Activated CD4-positive, alpha-beta T cell treated with anti-CD3 and anti-CD28 coated beads, Interleukin-2, amount 10 ng/mL, durations not matched to agents 7 days and 5 days (primary cell): ENCODE measurements around the gene FAM193A. TPM values are rescaled to one million over a fixed set of nuclear protein-coding genes. Genes with fewer than 3 reads are reported as not detected.
A peak's percentile ranks its signal among the peaks of the same experiment; 100 is the strongest.
"Not testable (repeated sequence)": the region's sequence is repeated elsewhere in the genome, so short reads cannot be mapped to it uniquely, and the experiment has no call there.

ENCODE experiments used
- CTCF ChIA-PET: fragments of 350-600 bp; sonication (Branson Sonifier 250); formaldehyde crosslinking; loops from one replicate; lab custom pipeline; 2021; ENCODE audit warnings: antibody characterized with exemption; lab: Charles Lee
- POLR2A ChIA-PET: fragments of 350-600 bp; sonication (Branson Sonifier 250); formaldehyde crosslinking; loops from one replicate; lab custom pipeline; 2021; ENCODE audit warnings: antibody characterized with exemption; lab: Charles Lee
- DNase-seq: peaks from one replicate; pipeline ENCODE4 v3.0.0-alpha.2; 2020
- H3K27ac Mint-ChIP-seq: one replicate; pipeline ENCODE4 v1.8.0; 2021; ENCODE audit warnings: mild to moderate bottlenecking, moderate library complexity, mixed read lengths
- H3K27me3 Mint-ChIP-seq: one replicate; pipeline ENCODE4 v1.8.0; 2021; ENCODE audit warnings: mixed read lengths
- H3K36me3 Mint-ChIP-seq: one replicate; pipeline ENCODE4 v1.8.0; 2021; ENCODE audit warnings: low read depth, mixed read lengths
- H3K4me1 Mint-ChIP-seq: one replicate; pipeline ENCODE4 v1.8.0; 2021; ENCODE audit warnings: mixed read lengths
- H3K4me3 Mint-ChIP-seq: one replicate; pipeline ENCODE4 v1.8.0; 2021; ENCODE audit warnings: mild to moderate bottlenecking, moderate library complexity, mixed read lengths
- H3K9me3 Mint-ChIP-seq: one replicate; pipeline ENCODE4 v1.8.0; 2021; ENCODE audit warnings: mixed read lengths
- total RNA-seq, 2 experiments: library from RNA; stranded (reverse); gene quantifications; one replicate each; pipeline ENCODE4 v1.2.3, GENCODE V29; 2021

FAM193A gene
- total RNA-seq, 2 experiments from 2014 or later = 33.2 to 35.5 TPM

DNA sequence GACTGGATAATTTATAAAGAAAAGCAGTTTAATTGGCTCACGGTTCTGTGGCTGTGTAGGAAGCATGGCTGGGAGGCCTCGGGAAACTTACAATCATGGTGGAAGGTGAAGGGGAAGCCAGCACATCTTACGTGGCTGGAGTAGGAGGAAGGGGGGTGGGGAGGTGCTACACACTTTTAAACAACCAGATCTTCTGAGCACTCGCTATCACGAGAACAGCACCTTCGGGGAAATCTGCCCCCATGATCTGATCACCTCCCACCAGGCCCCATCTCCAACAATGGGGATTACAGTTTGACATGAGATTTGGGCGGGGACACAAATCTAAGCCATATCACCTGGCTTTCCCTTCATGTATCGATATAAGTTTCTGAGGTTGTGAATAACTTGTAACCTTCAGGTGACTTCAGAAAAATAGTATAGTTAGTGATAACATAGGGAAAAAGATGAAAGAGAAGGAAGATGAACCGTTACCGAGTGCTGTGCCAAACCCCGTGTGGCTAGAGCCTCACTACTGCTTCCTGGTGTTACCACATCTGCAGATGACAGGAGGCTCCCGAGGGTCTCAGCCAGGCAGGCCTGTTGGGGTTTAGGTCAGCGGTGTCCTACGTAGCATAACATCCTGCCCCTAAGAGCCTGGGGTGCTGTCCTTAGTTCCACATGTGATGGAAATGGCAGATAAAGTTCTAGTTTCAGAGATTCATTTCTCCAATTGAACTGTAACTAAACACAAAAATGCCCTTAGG is 116.1 kb downstream of the FAM193A start:
- no peaks in the 10 kb centered on the region for H3K9me3 Mint-ChIP-seq
- POLR2A ChIA-PET = no interaction called here
- CTCF ChIA-PET = no interaction called here
- no peak overlapping the region for H3K4me3 Mint-ChIP-seq
- H3K27me3 Mint-ChIP-seq = no peaks in the 10 kb centered on the region
- H3K27ac Mint-ChIP-seq = peak overlapping the region; percentile 71
- H3K4me1 Mint-ChIP-seq = peaks cover 18% of the 10 kb centered on the region
- peaks cover 35% of the 10 kb centered on the region for H3K36me3 Mint-ChIP-seq
- no peak for DNase-seq

DNA sequence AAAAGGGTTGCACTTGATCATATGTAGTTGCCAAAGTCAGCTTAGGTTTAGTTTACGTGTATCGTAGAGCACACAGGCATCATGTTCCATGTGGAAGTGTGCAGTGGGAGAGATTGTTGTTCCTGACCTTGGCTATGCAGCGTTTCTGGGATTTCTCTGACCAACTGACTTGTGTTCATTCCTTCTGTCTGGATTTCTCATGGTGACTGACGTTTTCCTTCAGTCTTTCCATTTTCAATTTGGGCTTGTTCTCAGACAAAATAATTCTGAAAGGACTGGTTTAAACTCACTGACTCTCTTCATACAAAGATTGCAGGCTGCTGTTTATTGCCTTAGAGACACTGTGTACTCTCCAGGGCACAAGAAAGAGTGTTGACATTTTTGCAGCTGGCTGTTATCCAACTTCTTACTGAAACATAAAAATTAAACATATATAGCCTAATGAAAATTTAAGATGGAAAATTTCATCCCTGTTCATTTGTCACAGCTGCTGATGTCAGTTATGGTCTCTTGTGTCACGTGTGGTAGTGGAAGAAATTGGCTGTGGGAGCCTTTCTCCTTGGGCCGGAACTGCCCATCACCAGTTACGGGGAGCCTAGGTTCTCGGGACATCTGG is 124.3 kb downstream of the FAM193A start:
- peaks cover 50% of the 10 kb centered on the region for H3K36me3 Mint-ChIP-seq
- no peak for DNase-seq
- ChIA-PET POLR2A (no interaction called here), CTCF (interaction anchor here (1.2 kb wide), 1 partner anchor 19 kb away, joined by 3 read pairs; no protein-coding TSS in a partner anchor)
- H3K27ac Mint-ChIP-seq = no peak overlapping the region
- H3K9me3 Mint-ChIP-seq = no peaks in the 10 kb centered on the region
- no peaks in the 10 kb centered on the region for H3K27me3 Mint-ChIP-seq
- no peak overlapping the region for H3K4me3 Mint-ChIP-seq
- H3K4me1 Mint-ChIP-seq = peaks cover 3% of the 10 kb centered on the region

DNA sequence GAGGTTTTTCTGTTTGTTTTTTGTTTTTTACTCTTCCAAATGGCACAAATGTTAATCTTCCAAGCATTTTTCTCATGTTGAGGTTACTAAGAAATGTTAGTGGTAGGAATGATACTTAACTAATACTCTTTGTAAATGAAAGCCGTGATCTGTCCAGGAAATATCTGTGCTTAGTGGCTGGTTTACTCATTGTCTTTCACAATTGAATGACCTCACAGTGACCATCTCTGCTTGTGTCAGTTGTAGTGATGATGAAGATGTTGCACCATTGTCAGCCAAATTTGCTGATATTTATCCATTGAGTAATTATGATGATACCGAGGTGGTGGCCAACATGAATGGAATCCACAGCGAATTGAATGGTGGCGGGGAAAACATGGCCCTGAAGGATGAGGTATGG is 126.2 kb downstream of the FAM193A start:
- DNase-seq = no peak
- Mint-ChIP-seq H3K36me3 (peaks cover 61% of the 10 kb centered on the region), H3K9me3 (no peaks in the 10 kb centered on the region), H3K4me3 (no peak overlapping the region), H3K27me3 (no peaks in the 10 kb centered on the region), H3K27ac (no peak overlapping the region), H3K4me1 (peaks cover 14% of the 10 kb centered on the region)
- POLR2A ChIA-PET = no interaction called here
- CTCF ChIA-PET = no interaction called here

DNA sequence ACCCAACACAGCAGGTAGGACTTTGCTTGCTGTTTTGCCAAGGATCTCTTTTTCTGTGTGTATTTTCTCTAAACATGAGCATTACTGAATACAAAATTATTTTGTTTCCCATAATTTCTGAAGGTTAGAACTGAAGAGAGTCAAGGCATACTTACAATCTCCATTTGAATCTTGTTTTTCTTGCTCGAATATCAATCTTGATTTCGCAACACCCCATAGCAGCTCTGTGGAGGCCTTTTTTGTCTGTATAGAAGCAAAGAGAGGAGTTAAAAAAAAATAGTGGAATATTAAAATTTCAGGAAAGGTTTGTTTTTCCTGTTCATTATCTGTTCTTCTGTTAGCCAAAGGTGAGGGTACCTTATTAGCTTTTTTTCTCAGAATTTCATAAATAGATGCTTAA is 126.8 kb downstream of the FAM193A start:
- H3K4me3 Mint-ChIP-seq = no peak overlapping the region
- POLR2A ChIA-PET = no interaction called here
- H3K9me3 Mint-ChIP-seq = no peaks in the 10 kb centered on the region
- CTCF ChIA-PET = interaction anchor here (0.6 kb wide), 2 partner anchors 18 to 486 kb away, joined by 3 to 4 read pairs; no protein-coding TSS in a partner anchor
- peaks cover 60% of the 10 kb centered on the region for H3K36me3 Mint-ChIP-seq
- H3K27ac Mint-ChIP-seq = no peak overlapping the region
- DNase-seq = no peak
- H3K27me3 Mint-ChIP-seq = no peaks in the 10 kb centered on the region
- peaks cover 17% of the 10 kb centered on the region for H3K4me1 Mint-ChIP-seq

DNA sequence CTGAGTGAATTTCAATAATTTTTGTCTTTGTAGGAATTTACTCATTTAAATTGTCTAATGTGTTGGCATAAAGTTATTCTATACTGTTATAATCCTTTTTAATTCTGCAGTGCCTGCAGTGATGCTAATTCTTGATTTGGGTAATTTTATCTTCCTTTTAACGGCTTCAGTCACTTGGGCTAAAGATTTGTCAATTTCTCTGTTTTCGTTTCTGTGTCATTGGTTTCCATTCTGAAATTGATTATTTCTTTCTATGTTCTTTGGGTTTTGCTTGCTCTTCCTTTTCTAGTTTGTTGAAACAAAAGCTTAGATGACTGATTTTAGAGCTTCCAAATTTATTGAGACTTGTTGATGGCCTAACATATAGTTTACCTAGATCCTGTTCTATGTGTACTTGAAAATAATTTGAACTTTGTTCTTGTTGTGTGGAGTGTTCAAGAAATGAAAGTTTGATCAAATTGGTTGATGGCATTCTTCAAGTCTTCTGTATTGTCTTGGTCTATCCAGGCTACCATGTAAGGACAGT is 130.3 kb downstream of the FAM193A start:
- no peak for DNase-seq
- Mint-ChIP-seq H3K27me3 (no peaks in the 10 kb centered on the region), H3K36me3 (peaks cover 49% of the 10 kb centered on the region), H3K4me1 (peaks cover 23% of the 10 kb centered on the region), H3K27ac (peak overlapping the region; percentile 83), H3K9me3 (no peaks in the 10 kb centered on the region), H3K4me3 (peak overlapping the region; percentile 53)
- ChIA-PET CTCF (no interaction called here), POLR2A (interaction anchor here (0.5 kb wide), 1 partner anchor 10 kb away, joined by 3 read pairs; no protein-coding TSS in a partner anchor)

DNA sequence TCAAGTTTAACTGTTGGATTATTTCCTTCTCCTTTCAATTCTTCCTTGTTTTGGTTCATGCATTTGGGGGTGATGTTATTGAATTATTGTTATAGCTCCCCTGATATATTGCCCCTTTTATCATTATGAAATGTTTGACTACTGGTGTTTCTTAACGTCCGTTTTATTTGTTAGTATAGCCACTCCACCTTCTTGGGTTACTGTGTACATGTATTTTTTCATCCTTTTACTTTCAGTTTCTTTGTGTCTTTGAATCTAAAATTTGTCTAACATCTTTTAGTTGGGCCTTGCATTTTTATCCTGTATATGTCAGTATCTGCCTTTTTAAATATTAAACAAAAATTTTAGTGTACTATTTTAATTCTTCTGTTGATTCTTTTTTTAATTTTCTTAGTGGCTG is 131.0 kb downstream of the FAM193A start:
- DNase-seq = no peak
- CTCF ChIA-PET = no interaction called here
- H3K27me3 Mint-ChIP-seq = no peaks in the 10 kb centered on the region
- H3K27ac Mint-ChIP-seq = peak overlapping the region; percentile 83
- POLR2A ChIA-PET = no interaction called here
- H3K36me3 Mint-ChIP-seq = peaks cover 54% of the 10 kb centered on the region
- peaks cover 23% of the 10 kb centered on the region for H3K4me1 Mint-ChIP-seq
- H3K9me3 Mint-ChIP-seq = no peaks in the 10 kb centered on the region
- H3K4me3 Mint-ChIP-seq = peak overlapping the region; percentile 53

DNA sequence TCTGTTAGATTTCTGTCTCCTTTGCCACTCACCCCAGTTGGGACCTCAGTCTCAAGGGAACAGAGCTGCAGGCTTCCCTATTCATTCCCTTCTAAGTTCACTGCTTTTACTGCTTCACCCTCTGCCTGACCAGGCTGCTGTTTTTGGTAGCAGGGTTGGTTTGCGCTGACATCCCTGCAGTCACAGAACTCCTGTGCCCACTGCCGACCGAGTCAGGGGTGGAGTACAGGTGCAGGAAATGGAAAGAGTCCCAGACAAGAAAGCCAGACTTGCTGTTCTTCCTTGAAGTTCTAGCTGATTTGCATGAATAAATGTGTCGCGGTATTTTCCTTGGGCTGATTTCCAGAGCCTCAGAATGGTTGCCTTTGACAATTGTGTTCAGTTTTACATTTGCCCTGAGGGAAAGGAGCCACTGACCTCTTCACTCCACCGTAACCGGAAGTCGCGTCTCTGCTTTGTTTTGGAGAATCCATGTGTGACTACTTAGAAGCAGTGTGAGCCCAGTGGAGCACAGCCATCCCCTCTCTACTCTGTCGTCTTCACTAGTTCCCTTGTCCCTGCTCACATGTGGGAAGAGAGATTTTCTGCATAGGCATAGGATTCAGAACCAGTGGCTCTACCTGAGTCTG is 134.9 kb downstream of the FAM193A start:
- CTCF ChIA-PET = no interaction called here
- no peak overlapping the region for H3K4me3 Mint-ChIP-seq
- H3K27me3 Mint-ChIP-seq = no peaks in the 10 kb centered on the region
- H3K27ac Mint-ChIP-seq = no peak overlapping the region
- POLR2A ChIA-PET = no interaction called here
- no peak for DNase-seq
- H3K4me1 Mint-ChIP-seq = peaks cover 20% of the 10 kb centered on the region
- peaks cover 54% of the 10 kb centered on the region for H3K36me3 Mint-ChIP-seq
- no peaks in the 10 kb centered on the region for H3K9me3 Mint-ChIP-seq

DNA sequence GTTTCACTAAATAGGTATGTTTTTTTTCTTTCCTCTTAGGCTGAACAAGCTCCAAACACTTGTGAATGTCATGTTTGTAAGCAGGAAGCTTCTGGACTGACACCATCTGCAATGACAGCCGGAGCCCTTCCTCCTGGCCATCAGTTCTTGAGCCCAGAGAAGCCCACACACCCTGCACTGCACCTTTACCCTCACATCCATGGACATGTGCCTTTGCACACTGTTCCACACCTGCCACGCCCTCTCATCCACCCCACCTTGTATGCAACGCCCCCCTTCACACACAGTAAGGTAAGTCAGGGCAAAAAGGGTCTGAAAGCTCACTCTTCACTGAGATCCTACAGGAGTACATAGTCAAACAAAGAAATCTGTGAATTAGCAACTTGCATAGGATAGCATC is 135.6 kb downstream of the FAM193A start:
- ChIA-PET CTCF (interaction anchor here (0.5 kb wide), 1 partner anchor 33 kb away, joined by 3 read pairs; no protein-coding TSS in a partner anchor), POLR2A (no interaction called here)
- Mint-ChIP-seq H3K4me1 (peaks cover 17% of the 10 kb centered on the region), H3K27me3 (no peaks in the 10 kb centered on the region), H3K4me3 (no peak overlapping the region), H3K9me3 (no peaks in the 10 kb centered on the region), H3K36me3 (peaks cover 56% of the 10 kb centered on the region), H3K27ac (no peak overlapping the region)
- no peak for DNase-seq

DNA sequence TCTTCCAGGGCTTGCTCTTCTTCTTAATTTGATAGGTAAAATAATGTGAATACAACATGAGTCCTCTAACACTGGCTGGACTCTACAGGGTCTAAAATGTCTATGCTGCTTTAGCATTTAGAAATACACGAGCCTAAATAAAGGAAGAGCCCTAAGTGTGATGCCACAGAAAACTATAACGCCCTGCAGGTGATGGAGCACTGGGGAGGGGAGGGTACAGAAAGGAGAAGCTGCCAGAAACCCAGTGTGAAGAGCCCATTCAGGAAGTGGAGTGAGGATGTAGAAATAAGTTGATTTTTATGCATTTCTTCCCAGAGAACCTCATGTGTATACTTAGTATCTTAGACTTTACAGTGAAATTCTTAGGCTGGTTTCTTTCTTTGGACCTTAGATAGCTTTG is 136.3 kb downstream of the FAM193A start:
- H3K27me3 Mint-ChIP-seq = no peaks in the 10 kb centered on the region
- H3K9me3 Mint-ChIP-seq = no peaks in the 10 kb centered on the region
- H3K4me3 Mint-ChIP-seq = no peak overlapping the region
- no peak for DNase-seq
- peaks cover 16% of the 10 kb centered on the region for H3K4me1 Mint-ChIP-seq
- CTCF ChIA-PET = no interaction called here
- POLR2A ChIA-PET = interaction anchor here (0.6 kb wide), 1 partner anchor 8 kb away, joined by 3 read pairs; no protein-coding TSS in a partner anchor
- no peak overlapping the region for H3K27ac Mint-ChIP-seq
- H3K36me3 Mint-ChIP-seq = peaks cover 56% of the 10 kb centered on the region

DNA sequence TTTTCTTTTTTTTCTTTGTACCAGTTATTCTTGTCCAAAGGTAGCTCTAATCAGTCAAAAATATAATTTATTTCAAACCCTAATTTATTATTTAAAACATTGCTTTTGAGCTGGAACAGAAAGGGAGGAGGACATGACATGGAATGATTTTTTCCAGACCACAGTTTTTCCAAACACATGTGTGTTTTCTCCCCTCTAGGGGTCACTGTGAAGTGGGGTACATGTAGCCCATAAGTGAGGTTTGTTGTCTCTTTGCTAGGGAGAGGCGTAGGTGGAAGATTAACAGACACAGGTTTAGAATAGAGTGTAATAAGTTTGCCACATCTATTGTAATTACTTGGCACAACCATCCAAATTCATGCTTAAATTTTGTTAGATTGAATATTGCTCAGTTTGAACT is 136.7 kb downstream of the FAM193A start:
- Mint-ChIP-seq H3K36me3 (peaks cover 61% of the 10 kb centered on the region), H3K4me1 (peaks cover 15% of the 10 kb centered on the region)

DNA sequence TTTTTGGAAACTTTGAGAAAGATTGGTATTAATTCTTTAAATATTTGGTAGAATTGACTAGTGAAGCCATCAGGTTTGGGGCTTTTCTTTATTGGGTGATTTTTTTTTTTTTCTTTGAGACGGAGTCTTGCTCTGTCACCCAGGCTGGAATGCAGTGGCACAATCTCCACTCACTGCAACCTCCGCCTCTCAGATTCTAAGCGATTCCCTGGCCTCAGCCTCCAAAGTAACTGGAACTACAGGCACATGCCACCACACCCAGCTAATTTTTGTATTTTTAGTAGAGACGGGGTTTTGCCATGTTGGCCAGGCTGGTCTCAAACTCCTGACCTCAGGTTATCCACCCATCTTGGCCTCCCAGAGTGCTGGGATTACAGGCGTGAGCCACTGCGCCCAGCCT is 143.3 kb downstream of the FAM193A start:
- H3K27ac Mint-ChIP-seq, H3K4me3 Mint-ChIP-seq, DNase-seq, H3K27me3 Mint-ChIP-seq, H3K9me3 Mint-ChIP-seq, POLR2A ChIA-PET: not testable (repeated sequence)
- Mint-ChIP-seq H3K36me3 (peaks cover 71% of the 10 kb centered on the region), H3K4me1 (peaks cover 13% of the 10 kb centered on the region)
- CTCF ChIA-PET = interaction anchor here (0.7 kb wide), 1 partner anchor 771 kb away, joined by 3 read pairs; no protein-coding TSS in a partner anchor

More for the DNA sequence above, 136.7 kb downstream of the FAM193A start:
- POLR2A ChIA-PET = interaction anchor here (0.6 kb wide), 1 partner anchor 8 kb away, joined by 3 read pairs; no protein-coding TSS in a partner anchor
- Mint-ChIP-seq H3K4me3 (no peak overlapping the region), H3K27ac (no peak overlapping the region), H3K9me3 (no peaks in the 10 kb centered on the region), H3K27me3 (no peaks in the 10 kb centered on the region)
- CTCF ChIA-PET = no interaction called here
- DNase-seq = no peak

DNA sequence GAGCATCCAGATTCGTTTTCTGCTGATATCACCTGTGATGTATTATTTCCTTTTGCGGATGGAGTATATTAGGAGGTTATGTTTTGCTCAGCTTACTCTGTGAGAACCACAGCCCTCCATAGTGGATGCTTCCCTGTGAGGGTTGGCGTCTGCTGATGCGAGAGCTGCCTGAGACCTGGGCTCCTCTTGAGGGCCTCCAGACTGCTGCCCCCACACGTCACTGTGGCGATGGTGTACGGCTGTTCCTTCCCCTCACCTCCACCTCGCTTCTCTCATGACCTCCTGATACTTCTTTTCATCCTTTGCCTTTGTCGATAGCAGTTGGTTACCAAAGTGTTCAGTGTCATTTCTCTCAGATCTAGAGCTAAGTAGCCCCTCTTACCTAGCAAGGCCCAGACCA is 148.0 kb downstream of the FAM193A start:
- H3K27me3 Mint-ChIP-seq = no peaks in the 10 kb centered on the region
- CTCF ChIA-PET = no interaction called here
- H3K36me3 Mint-ChIP-seq = peaks cover 52% of the 10 kb centered on the region
- no peaks in the 10 kb centered on the region for H3K9me3 Mint-ChIP-seq
- no peak overlapping the region for H3K4me3 Mint-ChIP-seq
- POLR2A ChIA-PET = no interaction called here
- DNase-seq = no peak
- H3K27ac Mint-ChIP-seq = no peak overlapping the region
- no peaks in the 10 kb centered on the region for H3K4me1 Mint-ChIP-seq
